SKM-1 (cell line): ENCODE data around the gene NR1I2.

Experiments
- DNase-seq: peaks from one replicate; lab custom pipeline; 2025; ENCODE audit not compliant: unreplicated experiment; lab: John Stamatoyannopoulos, UW

Gene NR1I2

DNA sequence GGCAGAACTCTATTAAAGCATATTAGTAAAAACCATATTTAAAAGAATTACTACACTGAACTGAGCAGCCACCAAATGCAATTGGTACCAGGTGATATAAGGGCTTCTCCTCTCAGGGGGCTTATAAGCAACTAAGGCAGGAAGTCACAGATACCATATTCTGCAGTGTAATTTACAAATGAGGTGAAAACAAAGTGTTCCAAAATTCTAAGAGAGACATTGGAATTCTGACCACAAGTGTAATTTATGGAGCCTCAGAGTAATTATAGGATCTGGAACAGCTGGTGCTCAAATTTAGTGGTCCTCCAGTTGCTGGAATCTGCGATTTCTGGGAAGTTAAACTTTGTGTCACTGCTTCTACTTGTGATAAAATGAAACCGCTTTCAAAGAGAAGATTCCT is 3.1 kb upstream of the NR1I2 start:
- no peak for DNase-seq

DNA sequence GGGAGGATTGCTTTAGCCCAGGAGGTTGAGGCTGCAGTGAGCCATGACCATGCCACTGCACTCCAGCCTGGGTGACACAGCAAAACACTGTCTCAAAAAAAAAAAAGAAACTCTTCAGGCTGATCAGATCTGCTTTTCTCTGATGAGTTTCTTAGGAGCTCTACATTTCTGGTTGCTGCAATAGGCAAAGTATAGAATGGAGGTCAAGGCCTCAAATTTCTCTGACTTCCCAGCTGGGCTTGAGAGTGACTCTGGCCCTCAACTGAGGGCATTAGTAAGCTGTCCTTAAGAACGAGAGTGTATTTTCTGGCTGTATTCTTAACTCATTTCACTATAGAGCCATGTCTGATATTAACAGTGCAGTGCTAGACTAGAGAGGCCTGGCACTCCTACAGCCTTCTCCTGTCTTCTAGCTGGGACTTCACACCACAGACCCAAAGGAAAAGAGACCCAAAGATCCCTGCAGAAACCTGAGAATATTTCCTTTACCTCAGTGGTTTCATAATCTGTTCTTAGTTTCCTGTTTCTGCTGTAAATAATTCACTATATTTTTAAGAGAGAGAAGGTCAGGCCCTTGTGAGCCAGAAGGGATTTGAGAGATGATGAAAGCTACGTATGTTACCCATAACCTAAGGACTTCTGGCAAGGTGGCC is 2.0 kb upstream of the NR1I2 start:
- DNase-seq: no peak

DNA sequence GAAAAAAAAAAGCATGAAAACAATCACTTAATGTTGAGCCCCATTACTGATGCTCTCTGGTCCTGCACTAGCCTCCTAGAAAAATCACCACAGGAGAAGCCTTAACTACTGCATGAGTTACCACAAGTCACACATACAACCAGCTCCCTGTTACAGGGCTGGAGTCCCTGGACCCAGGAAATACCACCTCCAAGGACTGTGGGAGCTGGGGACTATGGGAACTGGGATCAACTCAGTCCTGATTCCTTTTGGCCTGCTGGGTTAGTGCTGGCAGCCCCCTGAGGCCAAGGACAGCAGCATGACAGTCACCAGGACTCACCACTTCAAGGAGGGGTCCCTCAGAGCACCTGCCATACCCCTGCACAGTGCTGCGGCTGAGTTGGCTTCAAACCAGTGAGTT is 559 bp downstream of the NR1I2 start:
- no peak for DNase-seq

DNA sequence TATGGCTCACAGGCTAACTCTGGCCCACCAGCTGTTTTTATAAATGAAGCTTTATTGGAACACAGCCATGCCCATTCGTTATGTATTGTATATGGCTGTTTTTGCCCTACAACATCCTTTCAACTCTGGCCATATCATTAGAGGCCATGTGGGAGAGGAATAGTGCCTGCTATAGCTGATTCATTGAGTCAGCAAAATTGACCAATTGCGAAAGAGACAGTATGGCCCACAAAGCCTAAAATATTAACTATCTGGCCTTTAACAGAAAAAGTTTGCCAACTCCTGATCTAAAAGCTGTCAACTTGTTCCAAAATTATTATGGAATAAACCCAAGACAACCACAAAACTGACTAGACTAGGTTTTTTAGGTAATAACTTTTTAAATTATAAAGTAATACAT is 1.4 kb downstream of the NR1I2 start:
- DNase-seq: no peak

DNA sequence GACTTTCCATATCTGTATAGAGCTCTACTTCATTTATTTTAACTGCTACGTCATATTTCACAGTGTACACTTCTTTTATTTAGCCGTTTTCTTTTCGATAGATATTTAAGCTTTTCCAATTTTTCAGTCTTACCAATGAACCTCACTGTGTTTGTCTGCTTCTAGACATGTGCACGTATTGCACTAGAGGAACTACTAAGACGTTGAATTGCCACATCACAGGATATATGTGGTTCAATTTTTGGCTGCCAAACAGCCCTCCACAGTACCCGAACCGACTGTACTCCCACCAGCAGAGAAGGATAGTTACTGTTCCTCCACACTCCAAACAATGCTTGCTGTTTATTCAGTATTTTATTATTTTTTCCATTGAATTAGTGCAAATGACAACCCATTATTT is 2.0 kb downstream of the NR1I2 start:
- peak; percentile 56 for DNase-seq

DNA sequence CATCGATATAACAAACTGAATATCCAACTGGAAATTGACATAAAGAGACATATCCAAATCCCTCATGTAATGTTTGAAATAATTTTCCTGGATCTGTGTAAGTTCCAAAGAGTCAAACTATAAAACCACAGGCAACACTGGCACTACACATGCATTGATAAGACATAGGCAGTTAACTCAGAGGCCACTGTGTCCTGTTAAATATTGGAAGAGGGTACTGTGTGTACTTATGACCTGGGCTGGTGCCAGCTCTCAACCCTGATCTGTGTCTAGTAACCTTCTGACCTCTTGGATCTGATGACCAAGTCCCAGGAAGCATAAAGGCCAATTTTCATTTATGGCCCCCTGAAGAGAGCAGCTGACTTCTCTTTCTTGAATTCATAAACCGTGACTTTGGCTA is 4.5 kb downstream of the NR1I2 start:
- no peak for DNase-seq

DNA sequence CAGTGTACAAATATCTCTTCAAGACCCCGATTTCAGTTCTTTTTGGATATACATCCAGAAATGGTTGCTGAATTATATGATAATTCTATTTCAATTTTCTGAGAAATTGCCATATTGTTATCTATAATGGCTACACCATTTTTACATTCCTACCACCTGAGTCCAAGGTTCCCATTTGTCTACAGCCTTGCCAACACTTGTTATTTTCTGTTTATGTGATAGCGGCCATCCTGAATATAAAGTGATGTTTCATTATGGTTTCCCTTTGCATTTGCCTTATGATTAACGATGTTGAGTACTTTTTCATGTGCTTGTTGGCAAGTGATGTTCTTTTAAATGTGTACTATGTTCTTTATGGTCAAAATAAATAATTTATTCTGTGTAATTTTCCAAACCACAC is 8.5 kb downstream of the NR1I2 start:
- no peak for DNase-seq

DNA sequence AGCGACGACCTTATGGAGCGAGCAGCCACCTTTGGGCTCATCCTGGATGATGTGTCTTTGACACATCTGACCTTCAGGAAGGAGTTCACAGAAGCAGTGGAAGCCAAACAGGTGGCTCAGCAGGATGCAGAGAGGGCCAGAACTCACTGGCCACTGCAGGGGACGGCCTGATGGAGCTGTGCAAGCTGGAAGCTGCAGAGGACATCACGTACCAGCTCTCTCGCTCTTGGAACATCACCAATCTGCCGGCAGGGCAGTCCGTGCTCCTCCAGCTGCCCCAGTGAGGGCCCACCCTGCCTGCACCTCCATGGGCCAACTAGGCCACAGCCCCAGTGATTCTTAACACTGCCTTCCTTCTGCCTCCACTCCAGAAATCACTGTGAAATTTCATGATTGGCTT is 10.4 kb downstream of the NR1I2 start:
- no peak for DNase-seq

DNA sequence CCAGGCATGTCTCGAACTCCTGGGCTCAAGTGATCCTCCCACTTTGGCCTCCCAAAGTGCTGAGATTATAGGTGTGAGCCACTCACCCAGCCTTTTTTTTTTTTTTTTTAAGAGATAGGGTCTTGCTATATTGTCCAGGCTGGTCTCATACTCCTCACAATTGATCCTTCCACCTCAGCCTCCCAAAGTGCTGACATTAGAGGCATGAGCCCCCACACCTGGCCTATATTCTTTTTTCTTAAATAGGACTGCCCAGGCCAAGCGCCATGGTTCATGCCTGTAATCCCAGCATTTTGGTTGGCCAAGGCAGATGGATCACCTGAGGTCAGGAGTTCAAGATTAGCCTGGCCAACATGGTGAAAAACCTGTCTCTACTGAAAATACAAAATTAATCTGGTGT is 12.5 kb downstream of the NR1I2 start:
- no peak for DNase-seq

DNA sequence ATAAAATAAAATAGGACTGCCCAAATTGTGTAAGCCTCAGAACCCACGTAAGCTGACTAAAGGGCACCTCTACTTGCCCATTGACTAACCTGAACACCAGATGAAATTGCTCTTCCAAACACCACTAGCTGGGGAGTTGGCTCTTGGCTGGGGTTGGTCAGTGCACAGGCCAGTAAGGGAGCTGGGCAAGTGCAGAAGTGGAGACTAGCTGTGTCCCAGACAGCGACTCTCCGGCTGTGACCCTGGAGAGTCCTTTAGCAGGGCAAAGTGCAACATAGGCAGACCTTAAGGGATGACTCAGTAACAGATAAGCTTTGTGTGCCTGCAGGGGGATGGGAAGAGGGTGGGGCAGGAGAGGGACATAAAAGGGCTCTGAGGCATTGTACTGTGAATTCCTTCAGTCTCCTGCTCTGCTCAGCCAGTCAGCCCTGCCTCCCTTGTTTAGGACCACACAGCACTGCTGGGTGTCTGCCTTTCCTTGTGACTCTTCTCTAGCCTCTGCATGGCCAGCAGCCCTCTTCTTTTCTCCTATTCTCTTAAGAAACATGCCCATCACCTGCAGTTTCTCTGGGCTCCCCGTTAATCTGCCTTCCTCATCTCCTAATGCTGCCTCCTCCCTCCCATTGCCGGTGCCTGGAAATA is 13.2 kb downstream of the NR1I2 start:
- DNase-seq: no peak

DNA sequence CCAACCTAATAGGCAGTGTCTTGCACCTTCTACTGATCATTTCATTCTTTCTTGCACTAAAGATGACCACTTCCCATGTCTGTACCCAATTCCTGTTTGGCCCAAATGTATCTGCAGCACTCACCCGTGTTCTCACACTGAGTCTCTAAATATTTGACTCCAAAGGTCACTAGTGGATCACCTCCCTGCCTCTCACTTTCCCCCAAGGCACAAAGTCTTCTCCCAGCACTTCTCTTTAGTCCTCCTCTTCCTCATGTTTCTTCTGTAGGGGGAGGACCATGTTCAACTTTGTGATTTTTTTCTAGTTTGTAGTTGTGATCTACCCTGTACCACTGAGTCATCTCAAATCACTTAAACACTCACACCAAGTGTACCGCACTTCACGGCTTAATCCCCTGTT is 13.9 kb downstream of the NR1I2 start:
- no peak for DNase-seq

DNA sequence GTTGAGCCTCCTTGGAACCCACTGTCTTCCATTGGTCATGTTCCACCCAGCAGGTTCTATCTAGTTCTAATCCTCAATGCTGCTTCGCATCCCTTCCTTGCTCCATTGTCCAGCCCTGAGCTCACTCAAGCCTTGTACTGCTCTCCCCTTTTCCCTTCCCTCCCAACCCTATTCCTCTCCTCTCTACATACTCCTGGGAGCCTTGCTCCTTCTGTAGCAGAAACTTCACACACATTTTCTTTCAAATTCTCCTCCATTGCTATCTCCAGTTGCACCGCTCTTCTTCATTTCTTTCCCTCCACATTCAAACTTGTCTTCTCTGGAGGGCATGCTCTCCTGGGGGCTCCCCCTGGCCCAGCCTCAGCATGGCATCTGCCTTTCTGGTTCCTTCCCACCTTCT is 14.5 kb downstream of the NR1I2 start:
- no peak for DNase-seq

DNA sequence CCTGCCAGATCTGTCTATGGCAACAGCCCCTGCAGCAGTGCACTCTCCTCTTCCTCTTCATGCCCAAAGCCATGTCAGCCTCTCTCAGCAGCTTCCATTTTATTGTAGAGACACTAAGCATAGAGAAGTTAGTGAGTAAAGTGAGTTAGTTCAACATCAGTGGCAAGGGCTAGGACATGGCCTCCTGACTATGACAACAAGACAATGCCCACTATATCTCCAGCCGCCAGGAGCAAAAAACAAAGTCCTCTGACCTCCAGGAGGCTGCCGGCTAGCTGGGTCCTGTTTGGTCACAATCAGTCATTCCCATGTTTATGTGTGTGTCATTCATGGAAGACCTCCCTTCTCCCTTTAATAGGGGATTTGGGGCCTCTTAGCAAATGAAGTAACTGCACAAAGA is 14.9 kb downstream of the NR1I2 start:
- DNase-seq: no peak

DNA sequence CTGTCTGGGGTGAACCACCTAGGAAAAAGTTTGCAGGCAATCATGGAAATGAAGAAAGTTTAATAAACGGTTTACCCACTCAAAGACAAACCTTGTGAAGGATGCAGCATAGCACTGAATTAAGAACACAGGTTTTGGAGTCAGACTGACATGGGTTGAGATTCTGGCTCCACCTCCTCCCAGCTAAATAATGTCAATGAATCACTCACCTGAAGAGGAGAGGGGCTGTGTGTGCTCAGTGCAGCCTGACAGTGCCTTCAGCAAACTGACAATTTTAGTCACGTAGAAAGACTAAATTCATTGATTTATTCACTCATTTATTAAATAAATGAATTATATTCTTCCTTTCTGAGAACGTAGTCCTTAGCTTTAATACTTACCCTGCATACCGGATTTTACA is 18.9 kb downstream of the NR1I2 start:
- DNase-seq: no peak

DNA sequence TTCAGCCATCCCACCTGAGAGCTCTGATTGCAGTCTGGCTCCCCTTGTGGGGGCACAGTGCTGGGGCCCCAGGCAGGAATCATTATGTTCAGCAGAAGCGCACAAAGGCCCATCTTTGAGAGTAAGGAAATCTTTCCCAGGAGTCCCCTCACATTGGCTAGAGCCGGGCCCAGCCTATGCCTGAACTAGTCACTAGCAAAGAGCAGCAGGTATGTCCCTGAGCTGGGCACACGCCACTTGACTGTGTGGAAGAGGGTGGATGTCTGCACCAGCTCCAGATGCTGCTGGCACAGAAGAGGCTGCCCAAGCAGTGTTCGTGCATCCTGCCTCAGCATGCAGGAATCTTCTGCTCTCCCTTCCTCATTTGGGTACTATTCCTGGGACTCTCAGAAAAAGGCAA is 26.3 kb downstream of the NR1I2 start:
- DNase-seq: no peak

DNA sequence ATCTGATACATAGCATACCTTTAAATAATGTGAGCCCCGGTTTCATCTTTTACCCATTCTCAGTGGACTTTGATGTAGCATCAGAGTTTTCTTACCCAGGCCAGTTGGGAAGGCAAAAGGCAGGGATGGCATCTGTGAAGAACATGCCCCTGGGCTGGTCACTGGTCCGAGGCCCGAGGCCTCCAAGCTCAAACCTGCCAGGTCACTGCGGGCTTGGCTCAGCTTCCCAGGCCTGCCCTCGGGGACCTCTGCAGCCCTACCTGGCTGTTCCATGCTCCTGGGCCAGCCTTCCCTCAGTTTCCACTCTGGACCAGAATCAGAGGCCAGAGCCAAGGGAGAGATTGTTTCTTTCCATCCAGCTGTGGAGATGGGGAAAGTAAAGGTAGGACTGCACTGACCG is 26.9 kb downstream of the NR1I2 start:
- DNase-seq: no peak

DNA sequence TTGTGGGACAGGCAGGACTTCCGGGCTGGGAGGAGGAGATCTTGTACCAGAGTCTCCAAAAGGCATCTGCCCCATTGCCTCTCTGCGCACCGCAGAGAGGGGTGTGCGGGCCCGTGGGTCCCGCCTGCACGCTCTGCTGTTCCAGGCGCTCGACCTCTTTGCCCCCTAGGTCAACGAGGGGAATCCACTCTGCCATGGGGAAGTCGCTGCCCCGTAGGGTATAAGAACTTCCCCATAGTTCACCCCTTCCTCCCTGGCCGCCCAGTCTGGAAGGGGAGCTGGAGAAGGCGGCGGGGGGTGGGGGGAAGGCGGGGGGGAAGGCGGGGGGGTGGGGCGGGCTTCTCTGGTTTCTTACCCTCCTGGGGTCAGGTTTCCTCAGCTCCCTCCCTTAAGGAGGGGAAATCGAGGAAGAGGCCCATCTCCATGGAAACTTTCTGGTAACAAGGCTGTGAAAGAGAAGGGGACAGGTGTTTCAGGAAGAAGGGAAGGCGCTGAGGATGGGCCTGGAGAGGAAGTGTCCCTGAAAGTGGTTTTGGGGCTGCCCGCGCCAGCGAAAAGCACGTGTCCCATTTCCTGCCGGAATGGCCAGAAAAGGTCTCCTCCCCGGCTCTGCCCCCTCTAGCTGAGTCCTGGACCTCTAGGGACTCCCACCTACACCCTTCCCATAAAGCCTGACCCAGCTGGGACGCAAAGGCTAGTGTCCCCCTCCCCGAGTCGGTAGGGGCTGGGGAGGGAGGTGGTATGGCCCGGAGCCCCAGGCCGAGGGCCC is 27.5 kb downstream of the NR1I2 start:
- DNase-seq: no peak

DNA sequence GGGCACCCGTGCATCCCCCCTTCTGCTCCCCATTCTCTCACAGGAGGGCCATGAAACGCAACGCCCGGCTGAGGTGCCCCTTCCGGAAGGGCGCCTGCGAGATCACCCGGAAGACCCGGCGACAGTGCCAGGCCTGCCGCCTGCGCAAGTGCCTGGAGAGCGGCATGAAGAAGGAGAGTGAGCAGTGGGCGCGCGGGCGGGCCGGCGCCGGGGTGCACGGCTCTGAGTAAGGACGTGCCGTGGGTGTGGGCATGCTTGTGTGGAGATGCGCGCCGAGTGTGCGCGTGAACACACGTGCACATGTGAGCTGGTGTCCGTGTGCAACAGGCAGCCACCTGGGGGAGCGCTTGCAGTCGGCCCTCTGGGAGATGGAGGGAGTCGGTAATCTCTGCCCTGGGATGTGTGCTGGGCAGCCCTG is 28.1 kb downstream of the NR1I2 start:
- no peak for DNase-seq

DNA sequence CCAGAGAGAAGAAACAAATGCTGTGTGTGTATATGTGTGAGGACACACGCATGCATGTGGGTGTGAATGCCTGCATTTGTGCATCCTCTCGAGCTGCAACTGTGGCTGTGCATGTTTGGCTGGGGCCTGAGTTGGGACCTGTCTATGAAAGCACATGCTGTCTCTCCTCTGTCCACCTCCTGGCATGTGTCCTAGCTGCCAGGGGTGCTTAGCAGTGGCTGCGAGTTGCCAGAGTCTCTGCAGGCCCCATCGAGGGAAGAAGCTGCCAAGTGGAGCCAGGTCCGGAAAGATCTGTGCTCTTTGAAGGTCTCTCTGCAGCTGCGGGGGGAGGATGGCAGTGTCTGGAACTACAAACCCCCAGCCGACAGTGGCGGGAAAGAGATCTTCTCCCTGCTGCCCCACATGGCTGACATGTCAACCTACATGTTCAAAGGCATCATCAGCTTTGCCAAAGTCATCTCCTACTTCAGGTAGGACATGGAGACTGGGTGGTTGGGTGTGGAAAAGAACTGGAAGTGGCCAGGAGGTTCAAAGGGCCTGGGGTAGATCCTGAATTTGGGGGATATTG is 30.7 kb downstream of the NR1I2 start:
- no peak for DNase-seq

DNA sequence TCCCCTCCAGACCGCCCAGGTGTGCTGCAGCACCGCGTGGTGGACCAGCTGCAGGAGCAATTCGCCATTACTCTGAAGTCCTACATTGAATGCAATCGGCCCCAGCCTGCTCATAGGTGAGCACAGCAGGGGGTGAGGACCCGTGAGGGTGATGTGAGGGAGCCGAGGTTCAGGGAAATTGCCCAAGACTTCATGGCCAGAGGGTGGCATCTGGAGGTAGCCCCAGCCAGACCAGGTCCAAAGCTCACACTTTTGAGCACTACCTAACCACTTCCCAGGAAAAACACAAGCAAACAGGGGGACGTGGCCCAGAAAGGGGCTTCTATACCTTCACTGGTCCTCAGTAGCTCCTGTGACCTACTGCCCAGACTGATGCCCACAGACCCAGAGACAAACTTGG is 33.8 kb downstream of the NR1I2 start:
- DNase-seq: no peak

DNA sequence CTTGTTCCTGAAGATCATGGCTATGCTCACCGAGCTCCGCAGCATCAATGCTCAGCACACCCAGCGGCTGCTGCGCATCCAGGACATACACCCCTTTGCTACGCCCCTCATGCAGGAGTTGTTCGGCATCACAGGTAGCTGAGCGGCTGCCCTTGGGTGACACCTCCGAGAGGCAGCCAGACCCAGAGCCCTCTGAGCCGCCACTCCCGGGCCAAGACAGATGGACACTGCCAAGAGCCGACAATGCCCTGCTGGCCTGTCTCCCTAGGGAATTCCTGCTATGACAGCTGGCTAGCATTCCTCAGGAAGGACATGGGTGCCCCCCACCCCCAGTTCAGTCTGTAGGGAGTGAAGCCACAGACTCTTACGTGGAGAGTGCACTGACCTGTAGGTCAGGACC is 35.2 kb downstream of the NR1I2 start:
- no peak for DNase-seq
